ENCODE data around the gene TRA2A. TPM values are rescaled to one million over a fixed set of nuclear protein-coding genes. Genes with fewer than 3 reads are reported as not detected.

The TRA2A gene
- total RNA-seq, 5 donors from 2014 or later (not counting 1 experiment from before 2014, with no cell fraction given) = 105 to 246 (median 119) TPM

- no peaks in the 10 kb centered on the region for H3K36me3 Mint-ChIP-seq
- ChIA-PET POLR2A (no interaction called here), CTCF (interaction anchor here in 1 of 2 donors (0.5 to 1.1 kb wide), 3 partner anchors 58 to 178 kb away, joined by 3 to 4 read pairs (median 3); no protein-coding TSS in a partner anchor)
- peaks cover 38 to 60% of the 10 kb centered on the region in 2 donors for H3K27me3 Mint-ChIP-seq
- Histone ChIP-seq H3K4me3 (ENCODE audit: control insufficient read depth in 1 of 2, extremely low read depth in 1 of 2, low read length in 1 of 2) (no peak overlapping the region), H3K4me1 (ENCODE audit: control insufficient read depth in 1 of 2, extremely low read depth in 1 of 2, insufficient read depth in 2 of 2, low read length in 2 of 2) (peaks cover 11 to 16% of the 10 kb centered on the region in 2 experiments), H3K27ac (ENCODE audit: low read length) (no peak overlapping the region), H3K27me3 (replicated peaks in 1 of 2; ENCODE audit: control insufficient read depth in 2 of 2, extremely low read depth in 1 of 2, insufficient read depth in 2 of 2, low read length in 1 of 2) (peaks cover 0 to 30% of the 10 kb centered on the region in 2 experiments), H3K36me3 (ENCODE audit: control insufficient read depth in 2 of 2, extremely low read depth in 1 of 2, insufficient read depth in 1 of 2, low read length in 1 of 2) (no peaks in the 10 kb centered on the region), H3K9me3 (no peaks in the 10 kb centered on the region)
- no peak for ATAC-seq (replicated peaks in 1 of 4)
- no peaks in the 10 kb centered on the region for H3K9me3 Mint-ChIP-seq
- no CpG with 5 or more reads among the region's 6 CpGs for WGBS (ENCODE audit: insufficient coverage)
- DNase-seq = no peak
- peaks cover 8 to 9% (median 9%) of the 10 kb centered on the region in 3 donors for H3K4me1 Mint-ChIP-seq
- no peak overlapping the region for H3K4me3 Mint-ChIP-seq
- no peak overlapping the region for H3K27ac Mint-ChIP-seq
Observed at GRCh38 chr7:23477962-23478866, 53.6 kb downstream of the TRA2A start.

GRCh38 chr7:23477157-23477499 is 54.7 kb downstream of the TRA2A start:
- Histone ChIP-seq H3K9me3 (no peaks in the 10 kb centered on the region), H3K36me3 (ENCODE audit: control insufficient read depth in 2 of 2, extremely low read depth in 1 of 2, insufficient read depth in 1 of 2, low read length in 1 of 2) (no peaks in the 10 kb centered on the region), H3K4me1 (ENCODE audit: control insufficient read depth in 1 of 2, extremely low read depth in 1 of 2, insufficient read depth in 2 of 2, low read length in 2 of 2) (peaks cover 16 to 21% of the 10 kb centered on the region in 2 experiments), H3K27ac (ENCODE audit: low read length) (no peak overlapping the region), H3K27me3 (replicated peaks in 1 of 2; ENCODE audit: control insufficient read depth in 2 of 2, extremely low read depth in 1 of 2, insufficient read depth in 2 of 2, low read length in 1 of 2) (peaks cover 0 to 31% of the 10 kb centered on the region in 2 experiments), H3K4me3 (ENCODE audit: control insufficient read depth in 1 of 2, extremely low read depth in 1 of 2, low read length in 1 of 2) (no peak overlapping the region)
- no CpG with 5 or more reads among the region's 1 CpG for WGBS (ENCODE audit: insufficient coverage)
- Mint-ChIP-seq H3K27me3 (peaks cover 45 to 63% of the 10 kb centered on the region in 2 donors), H3K4me3 (no peak overlapping the region), H3K27ac (no peak overlapping the region), H3K4me1 (peaks cover 8 to 10% (median 9%) of the 10 kb centered on the region in 3 donors), H3K36me3 (no peaks in the 10 kb centered on the region), H3K9me3 (no peaks in the 10 kb centered on the region)
- no peak for ATAC-seq (replicated peaks in 1 of 4)
- no peak for DNase-seq
- POLR2A ChIA-PET = no interaction called here
- CTCF ChIA-PET = interaction anchor here in 1 of 2 donors (0.5 kb wide), 1 partner anchor 70 kb away, joined by 4 read pairs; no protein-coding TSS in a partner anchor

GRCh38 chr7:23476286-23477156 is 55.3 kb downstream of the TRA2A start:
- Histone ChIP-seq H3K36me3 (ENCODE audit: control insufficient read depth in 2 of 2, extremely low read depth in 1 of 2, insufficient read depth in 1 of 2, low read length in 1 of 2) (no peaks in the 10 kb centered on the region), H3K4me1 (ENCODE audit: control insufficient read depth in 1 of 2, extremely low read depth in 1 of 2, insufficient read depth in 2 of 2, low read length in 2 of 2) (peaks cover 18 to 26% of the 10 kb centered on the region in 2 experiments), H3K27me3 (replicated peaks in 1 of 2; ENCODE audit: control insufficient read depth in 2 of 2, extremely low read depth in 1 of 2, insufficient read depth in 2 of 2, low read length in 1 of 2) (peaks cover 0 to 33% of the 10 kb centered on the region in 2 experiments), H3K9me3 (no peaks in the 10 kb centered on the region), H3K4me3 (ENCODE audit: control insufficient read depth in 1 of 2, extremely low read depth in 1 of 2, low read length in 1 of 2) (no peak overlapping the region), H3K27ac (ENCODE audit: low read length) (no peak overlapping the region)
- H3K27me3 Mint-ChIP-seq = peaks cover 49 to 64% of the 10 kb centered on the region in 2 donors
- DNase-seq (no peak), ATAC-seq (replicated peaks in 1 of 4) (no peak)
- no peaks in the 10 kb centered on the region for H3K36me3 Mint-ChIP-seq
- H3K4me1 Mint-ChIP-seq = peaks cover 10 to 11% (median 11%) of the 10 kb centered on the region in 3 donors
- no peak overlapping the region for H3K4me3 Mint-ChIP-seq
- H3K27ac Mint-ChIP-seq = no peak overlapping the region
- POLR2A ChIA-PET = no interaction called here
- CTCF ChIA-PET = no interaction called here
- no peaks in the 10 kb centered on the region for H3K9me3 Mint-ChIP-seq

- no peaks in the 10 kb centered on the region for H3K36me3 Mint-ChIP-seq
- peaks cover 18 to 19% (median 19%) of the 10 kb centered on the region in 3 donors for H3K4me1 Mint-ChIP-seq
- Histone ChIP-seq H3K36me3 (ENCODE audit: control insufficient read depth in 2 of 2, extremely low read depth in 1 of 2, insufficient read depth in 1 of 2, low read length in 1 of 2) (no peaks in the 10 kb centered on the region), H3K4me3 (ENCODE audit: control insufficient read depth in 1 of 2, extremely low read depth in 1 of 2, low read length in 1 of 2) (no peak overlapping the region), H3K27me3 (replicated peaks in 1 of 2; ENCODE audit: control insufficient read depth in 2 of 2, extremely low read depth in 1 of 2, insufficient read depth in 2 of 2, low read length in 1 of 2) (peaks cover 0 to 37% of the 10 kb centered on the region in 2 experiments), H3K9me3 (no peaks in the 10 kb centered on the region), H3K27ac (ENCODE audit: low read length) (no peak overlapping the region), H3K4me1 (ENCODE audit: control insufficient read depth in 1 of 2, extremely low read depth in 1 of 2, insufficient read depth in 2 of 2, low read length in 2 of 2) (peaks cover 28% of the 10 kb centered on the region in 2 experiments)
- ChIA-PET CTCF (no interaction called here), POLR2A (no interaction called here)
- no peak overlapping the region for H3K4me3 Mint-ChIP-seq
- no peaks in the 10 kb centered on the region for H3K9me3 Mint-ChIP-seq
- peaks cover 51 to 67% of the 10 kb centered on the region in 2 donors for H3K27me3 Mint-ChIP-seq
- H3K27ac Mint-ChIP-seq = no peak overlapping the region
- DNase-seq (peak in 1 of 35 experiments; percentile 23), ATAC-seq (replicated peaks in 1 of 4) (no peak)
Observed at GRCh38 chr7:23475576-23475839, 56.3 kb downstream of the TRA2A start.

- peak overlapping the region in 1 of 2 donors; percentile 95 for H3K4me3 ChIP-seq (ENCODE audit: control insufficient read depth in 1 of 2, extremely low read depth in 1 of 2, low read length in 1 of 2)
- peak in 1 of 35 experiments; percentile 28 for DNase-seq
- 9% methylated on average over 4 of the region's 15 CpGs for WGBS (ENCODE audit: insufficient coverage)
Observed at GRCh38 chr7:23474829-23475575, 56.8 kb downstream of the TRA2A start.

More at GRCh38 chr7:23474829-23475575, 56.8 kb downstream of the TRA2A start:
- Mint-ChIP-seq H3K4me1 (peaks cover 23 to 24% (median 24%) of the 10 kb centered on the region in 3 donors), H3K9me3 (no peaks in the 10 kb centered on the region), H3K36me3 (no peaks in the 10 kb centered on the region), H3K27me3 (peaks cover 56 to 67% of the 10 kb centered on the region in 2 donors), H3K27ac (peak overlapping the region in 1 of 2 donors; percentile 75), H3K4me3 (peak overlapping the region in 2 of 3 donors; percentile 24 to 70)
- ChIA-PET CTCF (no interaction called here), POLR2A (no interaction called here)
- Histone ChIP-seq H3K27ac (ENCODE audit: low read length) (no peak overlapping the region), H3K4me1 (ENCODE audit: control insufficient read depth in 1 of 2, extremely low read depth in 1 of 2, insufficient read depth in 2 of 2, low read length in 2 of 2) (peaks cover 28 to 33% of the 10 kb centered on the region in 2 experiments), H3K36me3 (ENCODE audit: control insufficient read depth in 2 of 2, extremely low read depth in 1 of 2, insufficient read depth in 1 of 2, low read length in 1 of 2) (no peaks in the 10 kb centered on the region), H3K27me3 (replicated peaks in 1 of 2; ENCODE audit: control insufficient read depth in 2 of 2, extremely low read depth in 1 of 2, insufficient read depth in 2 of 2, low read length in 1 of 2) (peaks cover 0 to 36% of the 10 kb centered on the region in 2 experiments), H3K9me3 (no peaks in the 10 kb centered on the region)
- ATAC-seq (replicated peaks in 1 of 4) = no peak
